IgD-negative memory B cell (primary cell): ENCODE data around the gene NCAPG2. TPM values are rescaled to one million over a fixed set of nuclear protein-coding genes. Genes with fewer than 3 reads are reported as not detected.
A peak's percentile ranks its signal among the peaks of the same experiment; 100 is the strongest.

Experiments
- H3K27ac Mint-ChIP-seq, 3 donors: one replicate each; pipeline ENCODE4 v1.8.0; 2020 to 2022; ENCODE audit warnings: mild to moderate bottlenecking in 3 of 3, mixed read lengths in 3 of 3, moderate library complexity in 1 of 3
- H3K27me3 Mint-ChIP-seq: one replicate; pipeline ENCODE4 v1.8.0; 2021; ENCODE audit warnings: mixed read lengths
- H3K36me3 Mint-ChIP-seq: one replicate; pipeline ENCODE4 v1.8.0; 2020; ENCODE audit warnings: mild to moderate bottlenecking, mixed read lengths
- H3K4me1 Mint-ChIP-seq, 3 donors: one replicate each; pipeline ENCODE4 v1.8.0; 2020 to 2022; ENCODE audit warnings: mixed read lengths in 3 of 3, mild to moderate bottlenecking in 1 of 3
- H3K4me3 Mint-ChIP-seq, 4 donors: one replicate each; pipeline ENCODE4 v1.8.0; 2020 to 2022; ENCODE audit warnings: mild to moderate bottlenecking in 4 of 4, mixed read lengths in 4 of 4, moderate library complexity in 3 of 4
- H3K9me3 Mint-ChIP-seq, 3 donors: one replicate each; pipeline ENCODE4 v1.8.0; 2020 to 2021; ENCODE audit warnings: mixed read lengths in 3 of 3, mild to moderate bottlenecking in 1 of 3
- polyA plus RNA-seq: library from polyadenylated mRNA; unstranded; fragments of 300-500 nt; fragmentation: Illumina TruSeq; gene quantifications from one replicate; pipeline ENCODE4 v1.2.3, GENCODE V29; 2021

The NCAPG2 gene
- polyA plus RNA-seq: 2.0 TPM

GRCh38 chr7:158704524-158705233 is at the start of gene NCAPG2:
Gene NCAPG2 (minus strand): TSS chr7:158704804. CDS start chr7:158701899, 2,905 bp downstream.
- H3K4me3 Mint-ChIP-seq: peak within 1 kb of the TSS; percentile 84 to 97 (median 90)
- no peaks in the 10 kb centered on the region for H3K9me3 Mint-ChIP-seq
- no peaks in the 10 kb centered on the region for H3K27me3 Mint-ChIP-seq
- H3K27ac Mint-ChIP-seq: peak within 1 kb of the TSS in 2 of 3 donors; percentile 60 to 63
- H3K36me3 Mint-ChIP-seq: no peaks in the 10 kb centered on the region
- H3K4me1 Mint-ChIP-seq: peaks cover 6 to 16% (median 11%) of the 10 kb centered on the region in 3 donors

- H3K4me3 Mint-ChIP-seq: no peak overlapping the region
- no peaks in the 10 kb centered on the region for H3K9me3 Mint-ChIP-seq
- H3K4me1 Mint-ChIP-seq: no peaks in the 10 kb centered on the region
- H3K36me3 Mint-ChIP-seq: peaks cover 15% of the 10 kb centered on the region
- H3K27me3 Mint-ChIP-seq: no peaks in the 10 kb centered on the region
- peak overlapping the region in 1 of 3 donors; percentile 69 for H3K27ac Mint-ChIP-seq
Measured at GRCh38 chr7:158753900-158754299, 49.3 kb upstream of the NCAPG2 start.

GRCh38 chr7:158751751-158752150 is 47.1 kb upstream of the NCAPG2 start:
- H3K27me3 Mint-ChIP-seq: no peaks in the 10 kb centered on the region
- no peak overlapping the region for H3K27ac Mint-ChIP-seq
- H3K4me3 Mint-ChIP-seq: no peak overlapping the region
- H3K36me3 Mint-ChIP-seq: peaks cover 12% of the 10 kb centered on the region
- no peaks in the 10 kb centered on the region for H3K9me3 Mint-ChIP-seq
- peaks cover 0 to 2% (median 0%) of the 10 kb centered on the region in 3 donors for H3K4me1 Mint-ChIP-seq

- H3K9me3 Mint-ChIP-seq: no peaks in the 10 kb centered on the region
- H3K27ac Mint-ChIP-seq: no peak overlapping the region
- H3K36me3 Mint-ChIP-seq: peaks cover 16% of the 10 kb centered on the region
- no peak overlapping the region for H3K4me3 Mint-ChIP-seq
- H3K4me1 Mint-ChIP-seq: peaks cover 0 to 2% (median 0%) of the 10 kb centered on the region in 3 donors
- no peaks in the 10 kb centered on the region for H3K27me3 Mint-ChIP-seq
Measured at GRCh38 chr7:158751199-158751598, 46.6 kb upstream of the NCAPG2 start.

GRCh38 chr7:158750702-158751101 is 46.1 kb upstream of the NCAPG2 start:
- Mint-ChIP-seq H3K27ac (no peak overlapping the region), H3K9me3 (no peaks in the 10 kb centered on the region), H3K36me3 (peaks cover 17% of the 10 kb centered on the region), H3K27me3 (no peaks in the 10 kb centered on the region), H3K4me1 (peaks cover 0 to 2% (median 0%) of the 10 kb centered on the region in 3 donors), H3K4me3 (no peak overlapping the region)

GRCh38 chr7:158749396-158749795 is 44.8 kb upstream of the NCAPG2 start:
- peak overlapping the region in 1 of 3 donors; percentile 53 for H3K27ac Mint-ChIP-seq
- no peaks in the 10 kb centered on the region for H3K27me3 Mint-ChIP-seq
- H3K36me3 Mint-ChIP-seq: peaks cover 11% of the 10 kb centered on the region
- H3K4me3 Mint-ChIP-seq: no peak overlapping the region
- H3K4me1 Mint-ChIP-seq: peaks cover 0 to 2% (median 0%) of the 10 kb centered on the region in 3 donors
- H3K9me3 Mint-ChIP-seq: no peaks in the 10 kb centered on the region

GRCh38 chr7:158748335-158748734 is 43.7 kb upstream of the NCAPG2 start:
- no peak overlapping the region for H3K27ac Mint-ChIP-seq
- peaks cover 0 to 2% (median 0%) of the 10 kb centered on the region in 3 donors for H3K4me1 Mint-ChIP-seq
- H3K4me3 Mint-ChIP-seq: no peak overlapping the region
- H3K9me3 Mint-ChIP-seq: no peaks in the 10 kb centered on the region
- peaks cover 11% of the 10 kb centered on the region for H3K36me3 Mint-ChIP-seq
- no peaks in the 10 kb centered on the region for H3K27me3 Mint-ChIP-seq

- Mint-ChIP-seq H3K36me3 (peaks cover 13% of the 10 kb centered on the region), H3K9me3 (no peaks in the 10 kb centered on the region)
Measured at GRCh38 chr7:158747408-158747807, 42.8 kb upstream of the NCAPG2 start.

GRCh38 chr7:158746957-158747356 is 42.4 kb upstream of the NCAPG2 start:
- Mint-ChIP-seq H3K36me3 (peaks cover 13% of the 10 kb centered on the region), H3K27ac (no peak overlapping the region), H3K4me1 (peaks cover 0 to 2% (median 0%) of the 10 kb centered on the region in 3 donors), H3K27me3 (no peaks in the 10 kb centered on the region), H3K4me3 (no peak overlapping the region), H3K9me3 (no peaks in the 10 kb centered on the region)

More at GRCh38 chr7:158747408-158747807, 42.8 kb upstream of the NCAPG2 start:
- H3K27me3 Mint-ChIP-seq: no peaks in the 10 kb centered on the region
- no peak overlapping the region for H3K27ac Mint-ChIP-seq
- H3K4me3 Mint-ChIP-seq: no peak overlapping the region
- H3K4me1 Mint-ChIP-seq: peaks cover 0 to 2% (median 0%) of the 10 kb centered on the region in 3 donors

GRCh38 chr7:158745057-158745715 is 40.6 kb upstream of the NCAPG2 start:
- H3K27me3 Mint-ChIP-seq: no peaks in the 10 kb centered on the region
- no peak overlapping the region for H3K27ac Mint-ChIP-seq
- peaks cover 0 to 2% (median 0%) of the 10 kb centered on the region in 3 donors for H3K4me1 Mint-ChIP-seq
- H3K4me3 Mint-ChIP-seq: no peak overlapping the region
- H3K36me3 Mint-ChIP-seq: peaks cover 18% of the 10 kb centered on the region
- H3K9me3 Mint-ChIP-seq: no peaks in the 10 kb centered on the region

GRCh38 chr7:158744070-158744469 is 39.5 kb upstream of the NCAPG2 start:
- Mint-ChIP-seq H3K4me3 (no peak overlapping the region), H3K9me3 (no peaks in the 10 kb centered on the region), H3K36me3 (peaks cover 19% of the 10 kb centered on the region), H3K4me1 (peaks cover 0 to 2% (median 0%) of the 10 kb centered on the region in 3 donors), H3K27me3 (no peaks in the 10 kb centered on the region), H3K27ac (no peak overlapping the region)

GRCh38 chr7:158743219-158743618 is 38.6 kb upstream of the NCAPG2 start:
- no peaks in the 10 kb centered on the region for H3K27me3 Mint-ChIP-seq
- no peaks in the 10 kb centered on the region for H3K9me3 Mint-ChIP-seq
- H3K4me3 Mint-ChIP-seq: no peak overlapping the region
- H3K27ac Mint-ChIP-seq: peak overlapping the region in 1 of 3 donors; percentile 21
- H3K36me3 Mint-ChIP-seq: peaks cover 24% of the 10 kb centered on the region
- peaks cover 0 to 2% (median 0%) of the 10 kb centered on the region in 3 donors for H3K4me1 Mint-ChIP-seq

GRCh38 chr7:158742065-158742821 is 37.6 kb upstream of the NCAPG2 start:
- H3K9me3 Mint-ChIP-seq: no peaks in the 10 kb centered on the region
- H3K27me3 Mint-ChIP-seq: no peaks in the 10 kb centered on the region
- H3K4me3 Mint-ChIP-seq: no peak overlapping the region
- peaks cover 0 to 2% (median 0%) of the 10 kb centered on the region in 3 donors for H3K4me1 Mint-ChIP-seq
- H3K27ac Mint-ChIP-seq: no peak overlapping the region
- H3K36me3 Mint-ChIP-seq: peaks cover 24% of the 10 kb centered on the region

- Mint-ChIP-seq H3K9me3 (no peaks in the 10 kb centered on the region), H3K27ac (no peak overlapping the region), H3K27me3 (no peaks in the 10 kb centered on the region), H3K4me1 (no peaks in the 10 kb centered on the region), H3K36me3 (peaks cover 19% of the 10 kb centered on the region), H3K4me3 (no peak overlapping the region)
Measured at GRCh38 chr7:158741294-158741666, 36.7 kb upstream of the NCAPG2 start.

GRCh38 chr7:158740657-158741293 is 36.2 kb upstream of the NCAPG2 start:
- H3K27me3 Mint-ChIP-seq: no peaks in the 10 kb centered on the region
- no peaks in the 10 kb centered on the region for H3K4me1 Mint-ChIP-seq
- H3K36me3 Mint-ChIP-seq: peaks cover 18% of the 10 kb centered on the region
- no peak overlapping the region for H3K27ac Mint-ChIP-seq
- H3K9me3 Mint-ChIP-seq: no peaks in the 10 kb centered on the region
- H3K4me3 Mint-ChIP-seq: no peak overlapping the region
